Measurements from ENCODE around the gene TMA7B. TPM values are rescaled to one million over a fixed set of nuclear protein-coding genes. Genes with fewer than 3 reads are reported as not detected.
"Not testable (repeated sequence)": the region's sequence is repeated elsewhere in the genome, so short reads cannot be mapped to it uniquely, and the experiment has no call there.

The TMA7B gene
- polyA plus RNA-seq, 5 donors = 0.22 to 0.45 (median 0.37) TPM

GRCh38 chr22:39932918-39933649 lies 27.1 kb upstream of the TMA7B start:
- DNase-seq = no peak

DNA sequence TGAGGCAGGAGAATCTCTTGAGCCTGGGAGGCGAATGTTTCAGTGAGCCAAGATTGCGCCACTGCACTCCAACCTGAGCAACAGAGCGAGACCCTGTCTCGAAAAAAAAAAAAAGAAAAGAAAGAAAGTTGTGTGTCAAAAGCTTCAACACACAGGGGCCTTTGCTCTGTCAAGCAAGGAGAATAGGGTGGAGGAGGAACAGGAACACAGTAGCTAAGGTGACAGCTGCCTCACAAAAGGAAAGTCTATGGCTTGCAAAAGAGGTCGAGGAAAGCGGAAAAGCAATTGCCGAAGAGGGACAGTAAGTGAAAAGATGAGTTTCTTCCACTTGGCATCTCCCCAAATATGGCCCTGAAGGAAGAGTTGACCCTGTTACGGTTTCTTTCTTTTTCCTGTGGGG lies 26.5 kb upstream of the TMA7B start:
- DNase-seq = no peak

GRCh38 chr22:39935116-39935515 lies 25.1 kb upstream of the TMA7B start:
- DNase-seq = no peak

DNA sequence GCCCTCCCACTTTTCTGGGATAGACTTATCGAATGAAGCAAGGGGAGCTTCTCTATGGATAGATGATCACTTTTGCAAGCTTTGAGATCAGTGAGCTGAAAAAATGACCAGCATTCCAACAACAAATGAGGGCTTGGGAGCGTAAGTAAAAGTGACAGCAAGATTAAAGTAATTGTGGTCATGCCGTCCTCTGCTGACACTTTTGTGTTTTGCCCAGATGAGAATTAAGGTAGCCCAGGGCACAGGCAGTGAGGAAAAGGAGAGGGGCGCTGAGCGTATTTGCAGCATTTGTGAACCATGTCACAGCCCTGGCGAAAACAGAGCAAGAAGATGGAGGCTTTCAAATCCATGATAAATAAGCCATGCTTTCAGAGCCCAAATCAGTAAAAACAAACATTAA lies 24.6 kb upstream of the TMA7B start:
- no peak for DNase-seq

DNA sequence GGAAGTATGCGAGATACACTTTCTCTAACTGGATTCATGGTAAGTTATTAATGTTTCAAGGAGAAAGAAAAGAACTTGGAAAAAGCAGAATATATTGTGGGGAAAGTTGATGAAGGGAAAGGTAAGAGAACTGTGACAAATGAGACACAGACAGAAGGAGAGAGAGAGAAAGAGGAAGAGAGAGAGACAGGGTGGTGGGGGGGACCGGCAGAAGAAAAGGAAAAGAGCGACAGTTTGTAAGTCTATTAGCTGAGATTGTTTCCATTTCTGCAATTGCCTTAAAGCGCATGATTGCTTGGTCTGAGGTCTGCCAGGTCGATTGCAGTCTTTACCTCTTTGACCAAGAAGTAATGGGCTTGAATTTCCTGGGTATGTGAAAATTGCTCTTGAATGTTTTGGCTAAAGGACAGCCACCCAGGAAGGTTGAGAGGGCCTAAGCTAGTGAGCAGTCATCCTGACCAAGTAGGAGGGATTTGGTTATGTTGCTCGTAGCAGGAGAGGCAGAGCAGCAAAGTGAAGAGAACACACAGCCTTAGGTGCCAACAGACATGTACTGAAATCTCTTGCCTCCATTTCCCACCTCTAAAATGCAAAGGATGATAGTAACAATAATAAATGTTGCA lies 23.6 kb upstream of the TMA7B start:
- DNase-seq = no peak

GRCh38 chr22:39937906-39938305 lies 22.3 kb upstream of the TMA7B start:
- no peak for DNase-seq

GRCh38 chr22:39938509-39939111 lies 21.6 kb upstream of the TMA7B start:
- no peak for DNase-seq

DNA sequence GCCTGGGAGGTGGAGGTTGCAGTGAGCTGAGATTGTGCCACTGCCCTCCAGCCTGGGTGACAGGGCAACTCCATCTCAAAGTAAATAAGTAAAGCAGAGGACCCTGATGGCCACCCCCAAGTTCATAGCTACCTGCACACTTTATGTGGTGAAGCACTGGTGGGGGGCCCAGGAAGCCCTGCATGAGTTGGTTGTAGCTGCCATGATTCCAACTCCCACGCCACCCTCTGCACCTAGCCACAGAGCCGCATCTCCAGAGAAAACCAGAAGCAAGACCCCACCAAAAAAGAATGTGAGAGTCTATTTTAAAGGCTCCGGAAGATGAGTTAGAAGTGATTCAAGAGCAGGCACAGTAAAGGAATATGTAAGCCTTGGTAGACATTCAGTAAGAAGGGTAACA lies 20.4 kb upstream of the TMA7B start:
- DNase-seq = no peak

GRCh38 chr22:39940757-39941305 lies 19.4 kb upstream of the TMA7B start:
- no peak for DNase-seq

GRCh38 chr22:39941601-39942000 lies 18.6 kb upstream of the TMA7B start:
- DNase-seq = no peak

GRCh38 chr22:39942439-39943230 lies 17.6 kb upstream of the TMA7B start:
- no peak for DNase-seq

DNA sequence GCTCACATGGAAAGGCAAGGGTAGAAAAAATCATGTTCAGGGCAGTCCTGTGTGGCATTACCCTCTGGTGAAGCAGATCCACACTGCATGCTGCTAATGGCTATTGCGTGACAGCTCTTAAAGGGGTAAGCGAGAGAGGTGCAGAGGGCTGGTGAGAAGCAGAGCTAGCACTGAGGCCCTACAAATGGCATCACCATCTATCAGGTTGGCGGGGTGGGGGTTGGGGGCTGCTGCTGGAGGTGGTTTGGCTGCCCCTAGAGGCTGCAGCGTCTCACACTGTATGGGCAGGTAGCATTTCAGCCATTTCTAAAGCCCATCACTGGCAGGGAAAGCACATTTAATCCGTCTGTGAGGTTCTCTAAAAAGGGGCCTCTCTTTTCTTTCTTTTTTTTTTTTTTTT lies 16.9 kb upstream of the TMA7B start:
- no peak for DNase-seq

GRCh38 chr22:39943953-39944872 lies 16.0 kb upstream of the TMA7B start:
- DNase-seq = no peak

DNA sequence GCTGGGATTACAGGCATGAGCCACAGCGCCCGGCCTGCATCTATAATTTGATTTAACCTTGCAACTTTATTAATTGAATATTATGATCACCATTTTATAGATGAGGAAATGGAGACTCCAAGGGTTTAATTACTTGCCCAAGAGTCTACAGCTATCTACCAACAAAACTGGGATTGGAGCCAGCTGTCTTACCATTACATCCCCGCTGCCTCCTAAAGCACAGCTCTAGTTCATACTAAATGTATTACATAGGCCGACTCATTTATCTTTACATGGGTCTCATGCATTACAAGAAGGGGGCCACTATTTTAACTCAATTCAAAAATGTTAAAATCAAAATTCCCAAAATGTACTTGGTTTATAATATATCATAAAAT lies 14.1 kb upstream of the TMA7B start:
- DNase-seq = no peak

- no peak for DNase-seq
Measured at GRCh38 chr22:39946503-39947219, 13.5 kb upstream of the TMA7B start.

DNA sequence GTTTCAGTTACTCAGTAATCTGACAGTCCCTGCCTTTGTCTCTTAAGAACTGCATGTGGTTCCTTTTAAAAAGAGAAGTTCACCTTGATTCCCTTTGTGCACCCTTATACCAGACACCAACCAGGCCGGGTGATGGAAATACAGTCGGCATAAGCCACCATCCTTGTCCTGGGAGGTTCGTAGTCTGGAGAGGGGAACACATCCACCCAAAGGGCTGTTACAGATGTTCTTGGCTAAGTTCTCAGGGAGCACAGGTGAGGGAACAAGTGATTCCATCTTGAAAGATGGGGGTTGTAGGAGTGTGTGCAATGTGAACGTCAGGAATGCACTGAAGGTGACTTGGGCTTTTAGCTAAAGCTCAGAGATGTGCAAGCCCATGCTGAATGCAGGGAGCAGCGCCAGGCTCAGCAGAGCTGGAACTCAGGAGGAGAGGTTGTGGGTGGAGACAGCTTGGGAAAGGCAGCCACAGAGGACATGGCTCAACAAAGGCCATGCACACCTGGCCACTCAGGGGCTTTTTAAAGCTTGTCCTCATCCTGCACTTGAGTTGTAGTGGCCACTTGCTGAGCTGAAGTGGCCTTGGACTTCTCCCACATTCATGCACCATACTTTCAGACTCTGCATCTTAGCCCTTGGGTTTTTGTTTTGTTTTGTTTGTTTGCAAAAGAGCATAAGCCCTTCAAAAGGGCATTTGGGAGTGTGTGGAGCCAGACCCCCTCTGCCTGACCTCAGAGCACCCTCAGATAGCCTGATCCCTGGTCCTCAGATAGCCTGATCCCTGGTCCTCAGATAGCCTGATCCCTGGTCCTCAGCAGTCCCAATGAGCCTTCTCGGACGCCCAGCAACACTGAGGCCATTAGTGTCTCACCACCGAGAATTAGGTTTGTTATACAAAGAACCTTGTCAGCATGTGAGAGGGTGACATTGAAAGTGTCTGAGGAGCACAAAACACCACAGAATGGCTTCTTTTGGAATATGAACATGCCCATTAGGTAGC lies 12.7 kb upstream of the TMA7B start:
- peak in 1 of 2 donors; percentile 39 for DNase-seq

DNA sequence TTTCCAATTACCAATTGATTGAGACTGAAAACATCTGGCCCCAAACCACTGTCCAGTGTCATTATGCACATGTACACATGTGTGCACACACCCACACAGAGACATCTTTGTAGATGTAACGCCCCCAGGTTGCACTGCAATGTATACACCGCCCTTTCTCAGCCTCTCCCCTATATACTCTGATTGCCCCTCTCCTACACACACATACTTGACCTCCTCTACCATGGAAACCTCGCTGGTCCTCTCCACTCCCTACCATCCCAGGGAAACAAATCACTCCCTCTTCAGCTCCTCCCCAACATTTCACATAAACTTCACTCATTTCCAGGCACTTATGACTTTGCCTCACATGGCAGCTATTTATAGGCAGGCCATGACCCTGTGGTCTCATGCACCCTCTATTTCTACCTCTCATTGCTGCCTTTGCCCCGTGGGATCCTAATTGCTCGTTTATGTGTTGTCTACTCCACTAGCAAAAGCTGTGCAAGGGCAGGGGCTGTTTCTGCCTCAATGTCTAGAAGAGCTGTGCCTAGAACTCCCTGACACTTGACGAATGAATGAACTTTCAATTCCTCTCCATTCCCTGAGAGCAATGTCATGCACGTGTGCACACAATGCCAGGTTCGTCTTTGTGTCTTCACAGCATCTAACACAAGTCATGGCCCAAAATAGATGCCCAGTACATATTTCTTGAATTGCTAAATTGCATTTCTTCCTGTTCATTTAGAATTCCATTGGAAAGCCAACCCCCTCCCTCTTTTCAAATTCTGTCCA lies 10.0 kb upstream of the TMA7B start:
- no peak for DNase-seq

- DNase-seq = not testable (repeated sequence)
Measured at GRCh38 chr22:39951603-39952293, 8.4 kb upstream of the TMA7B start.
